Astrocyte of the cerebellum (primary cell): ENCODE results near the gene MREG.
"Not testable (repeated sequence)": the region's sequence is repeated elsewhere in the genome, so short reads cannot be mapped to it uniquely, and the experiment has no call there.

Experiments
- DNase-seq: peaks from one replicate; pipeline ENCODE4 v3.0.0-alpha.2; 2011; ENCODE audit warnings: low read depth
- H3K4me3 ChIP-seq: 2 replicates; pipeline ENCODE4 v1.5.1; 2011; ENCODE audit warnings: mild to moderate bottlenecking, low read depth, low read length, moderate library complexity
- CTCF ChIP-seq: IDR thresholded peaks from 2 replicates; pipeline ENCODE4 v1.5.1; 2012; ENCODE audit warnings: low read length, low read depth, moderate library complexity, mild to moderate bottlenecking; ENCODE audit errors: missing control alignments
- in situ Hi-C: cut with HindIII; loops from 2 replicates; pipeline ENCODE4 v1.10.0; 2017; ENCODE audit warnings: low sequenced_read_pairs

The MREG gene

GRCh38 chr2:215967590-215968378, 45.6 kb downstream of the MREG start:
- TF ChIP-seq CTCF, result no peak
- in situ Hi-C loops, result no loop called here
- no peak for DNase-seq
- no peak overlapping the region for H3K4me3 ChIP-seq

DNA sequence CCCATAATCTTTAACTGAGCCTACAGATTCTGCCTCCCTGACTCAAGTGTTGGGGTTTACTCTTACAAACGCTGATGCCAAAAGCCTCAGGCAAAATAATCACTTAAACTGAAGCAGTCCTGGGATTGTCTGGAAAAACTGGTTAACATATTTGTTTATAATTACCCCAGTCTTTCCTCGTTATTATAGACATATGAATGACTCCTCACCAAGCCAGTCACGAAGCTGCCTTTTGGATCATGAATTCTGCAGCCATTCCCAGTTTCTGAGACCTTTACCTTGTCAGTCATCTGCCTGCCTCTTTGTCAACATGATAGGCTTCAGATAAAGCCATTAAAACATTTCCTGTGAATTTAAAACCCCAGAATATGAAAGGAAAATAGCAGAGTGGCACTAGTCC, 46.4 kb downstream of the MREG start:
- H3K4me3 ChIP-seq, result no peak overlapping the region
- TF ChIP-seq CTCF, result no peak
- DNase-seq, result no peak
- in situ Hi-C loops, result no loop called here

DNA sequence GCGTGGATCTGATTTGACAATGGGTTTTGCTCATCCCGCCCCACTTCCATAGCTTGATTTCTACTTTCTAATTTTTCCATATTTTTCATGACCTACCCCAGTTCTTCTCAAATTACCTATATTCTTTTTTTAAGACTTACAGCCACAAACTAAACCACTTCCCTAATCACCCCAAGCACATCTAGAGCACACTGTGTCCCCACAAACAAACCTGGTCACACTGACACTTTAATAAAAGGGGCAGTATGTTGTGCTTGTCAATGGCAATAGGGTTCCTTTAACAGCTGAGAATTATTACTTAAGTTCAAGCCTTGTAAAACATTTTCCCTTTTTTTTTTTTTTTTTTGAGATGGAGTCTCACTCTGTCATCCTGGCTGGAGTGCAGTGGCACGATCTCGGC, 47.1 kb downstream of the MREG start:
- no peak for TF ChIP-seq CTCF
- DNase-seq, result no peak
- no peak overlapping the region for H3K4me3 ChIP-seq
- in situ Hi-C loops, result no loop called here

DNA sequence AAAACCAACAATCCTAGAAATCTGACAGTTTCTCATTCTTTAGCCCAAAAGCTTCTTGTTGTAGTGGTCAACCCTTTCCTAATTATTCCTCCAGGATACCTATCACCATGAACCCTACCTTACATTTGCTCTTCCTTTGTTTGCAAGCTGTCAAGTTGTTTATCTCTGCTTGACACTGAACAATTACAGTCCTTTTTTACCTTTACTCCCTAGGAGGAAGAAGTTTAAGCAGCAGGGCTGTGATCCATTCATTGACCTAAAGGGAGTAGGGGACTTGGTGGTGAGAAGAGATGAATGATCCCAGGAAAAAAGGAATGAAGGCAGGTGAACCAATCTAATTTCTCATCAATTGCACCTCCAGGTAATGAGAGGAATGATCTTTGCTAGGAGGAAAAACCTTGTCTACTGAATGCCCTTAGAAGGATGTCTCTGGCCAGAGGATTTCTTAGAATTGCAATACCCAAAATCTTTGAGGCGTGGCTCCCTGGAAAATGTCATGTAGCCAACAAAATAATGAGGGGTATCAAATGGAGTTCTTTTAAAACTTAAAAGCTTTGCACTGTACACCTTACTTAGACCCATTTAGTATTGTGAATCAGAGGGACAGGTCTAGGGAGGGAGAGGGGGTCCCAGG, 47.7 kb downstream of the MREG start:
- H3K4me3 ChIP-seq, result no peak overlapping the region
- no peak for TF ChIP-seq CTCF
- in situ Hi-C loops, result no loop called here

DNA sequence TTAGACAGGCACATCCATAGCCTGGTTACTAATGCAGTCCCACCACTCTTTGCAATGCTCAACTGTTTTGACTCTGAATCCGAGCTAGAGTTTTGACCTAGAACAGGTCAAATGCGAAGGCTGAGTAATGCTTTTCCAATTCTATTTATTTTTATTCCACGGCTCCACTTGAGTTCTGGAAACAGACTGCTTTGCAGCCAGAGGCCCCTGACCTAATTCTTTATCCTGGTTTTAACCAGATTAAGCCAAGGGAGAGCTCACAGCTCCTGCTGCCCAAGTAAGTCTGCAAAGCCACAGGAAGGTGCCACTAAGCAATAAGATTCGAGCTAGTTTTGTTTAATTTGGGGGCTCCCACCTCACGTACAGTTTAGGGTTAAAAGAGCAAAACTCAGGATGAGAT, 51.4 kb downstream of the MREG start:
- in situ Hi-C loops, result no loop called here
- TF ChIP-seq CTCF, result no peak
- H3K4me3 ChIP-seq, result no peak overlapping the region
- DNase-seq, result no peak

More for the DNA sequence above, 47.7 kb downstream of the MREG start:
- DNase-seq, result no peak

DNA sequence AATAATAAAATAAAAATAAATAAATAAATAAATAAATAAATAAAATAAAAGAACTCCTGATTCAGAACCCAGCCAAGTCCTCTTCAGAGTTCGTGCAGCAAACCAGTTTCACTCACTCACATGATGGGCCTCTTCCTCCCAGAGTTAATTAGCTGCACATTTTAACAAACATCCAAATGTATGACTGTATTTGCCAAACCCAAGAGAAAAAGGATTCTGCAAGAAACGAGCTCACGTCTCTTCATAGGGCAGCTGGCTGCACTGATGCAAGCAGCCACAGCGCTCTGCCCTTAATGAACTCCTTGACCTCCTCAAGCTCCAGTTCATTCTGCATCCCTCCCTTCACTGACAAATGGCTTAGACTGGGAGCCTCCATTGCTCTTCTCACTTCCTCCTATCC, 55.1 kb downstream of the MREG start:
- H3K4me3 ChIP-seq, result no peak overlapping the region
- TF ChIP-seq CTCF, result no peak
- in situ Hi-C loops, result no loop called here
- DNase-seq, result no peak

- H3K4me3 ChIP-seq, DNase-seq, in situ Hi-C loops: not testable (repeated sequence)
Observed at GRCh38 chr2:215957354-215958122, 55.8 kb downstream of the MREG start.
